Adipocyte (in vitro differentiated cells): ENCODE measurements around the gene KLHL25.
A peak's percentile ranks its signal among the peaks of the same experiment; 100 is the strongest.

ENCODE experiments used
- DNase-seq: peaks from one replicate; pipeline ENCODE4 v3.0.0-alpha.2; 2015; ENCODE audit warnings: low read depth
- H3K27me3 ChIP-seq: replicated peaks from 2 replicates; pipeline ENCODE4 v1.7.0; 2013; ENCODE audit warnings: mild to moderate bottlenecking, low read length, moderate library complexity; ENCODE audit not compliant: control insufficient read depth, insufficient read depth
- H3K36me3 ChIP-seq: 2 replicates; pipeline ENCODE4 v1.7.0; 2013; ENCODE audit warnings: low read length, mild to moderate bottlenecking, moderate library complexity; ENCODE audit not compliant: control insufficient read depth, insufficient read depth, severe bottlenecking
- H3K4me1 ChIP-seq: 2 replicates; pipeline ENCODE4 v1.7.0; 2013; ENCODE audit warnings: mild to moderate bottlenecking, low read length, moderate library complexity; ENCODE audit not compliant: control insufficient read depth, insufficient read depth
- H3K4me3 ChIP-seq: 2 replicates; pipeline ENCODE4 v1.7.0; 2013; ENCODE audit warnings: mild to moderate bottlenecking, low read length, moderate library complexity
- H3K9ac ChIP-seq: 2 replicates; pipeline ENCODE4 v1.7.0; 2013; ENCODE audit warnings: mild to moderate bottlenecking, low read length, moderate library complexity
- H3K9me3 ChIP-seq: 2 replicates; pipeline ENCODE4 v1.7.0; 2013; ENCODE audit warnings: mild to moderate bottlenecking, low read length, moderate library complexity; ENCODE audit not compliant: control insufficient read depth

The KLHL25 gene

GRCh38 chr15:85771781-85772445 lies 22.8 kb downstream of the KLHL25 start:
- peak overlapping the region; percentile 15 for H3K4me3 ChIP-seq
- peak; percentile 54 for DNase-seq
- H3K4me1 ChIP-seq, result peaks cover 39% of the 10 kb centered on the region
- peaks cover 15% of the 10 kb centered on the region for H3K36me3 ChIP-seq
- no peaks in the 10 kb centered on the region for H3K27me3 ChIP-seq
- peak overlapping the region; percentile 50 for H3K9ac ChIP-seq
- no peaks in the 10 kb centered on the region for H3K9me3 ChIP-seq

- Histone ChIP-seq H3K36me3 (peaks cover 15% of the 10 kb centered on the region), H3K4me3 (peak overlapping the region; percentile 15), H3K4me1 (peaks cover 37% of the 10 kb centered on the region), H3K9ac (peak overlapping the region; percentile 47), H3K9me3 (no peaks in the 10 kb centered on the region), H3K27me3 (no peaks in the 10 kb centered on the region)
- DNase-seq, result no peak
These were observed 23.5 kb downstream of the KLHL25 start for GRCh38 chr15:85771271-85771670.

- Histone ChIP-seq H3K27me3 (no peaks in the 10 kb centered on the region), H3K9ac (no peak overlapping the region), H3K9me3 (no peaks in the 10 kb centered on the region), H3K36me3 (peaks cover 15% of the 10 kb centered on the region), H3K4me1 (peaks cover 41% of the 10 kb centered on the region), H3K4me3 (no peak overlapping the region)
- no peak for DNase-seq
These were observed 24.4 kb downstream of the KLHL25 start for GRCh38 chr15:85770096-85771041.

GRCh38 chr15:85769182-85769900 lies 25.4 kb downstream of the KLHL25 start:
- Histone ChIP-seq H3K9ac (no peak overlapping the region), H3K27me3 (no peaks in the 10 kb centered on the region), H3K36me3 (peaks cover 15% of the 10 kb centered on the region), H3K4me3 (no peak overlapping the region), H3K4me1 (peaks cover 44% of the 10 kb centered on the region), H3K9me3 (no peaks in the 10 kb centered on the region)
- DNase-seq, result no peak

- H3K9me3 ChIP-seq, result no peaks in the 10 kb centered on the region
- no peaks in the 10 kb centered on the region for H3K27me3 ChIP-seq
- H3K4me3 ChIP-seq, result no peak overlapping the region
- H3K36me3 ChIP-seq, result peaks cover 16% of the 10 kb centered on the region
- peaks cover 50% of the 10 kb centered on the region for H3K4me1 ChIP-seq
- H3K9ac ChIP-seq, result no peak overlapping the region
- no peak for DNase-seq
These were observed 26.0 kb downstream of the KLHL25 start for GRCh38 chr15:85768595-85769168.

- H3K9me3 ChIP-seq, result no peaks in the 10 kb centered on the region
- no peak overlapping the region for H3K4me3 ChIP-seq
- peaks cover 23% of the 10 kb centered on the region for H3K36me3 ChIP-seq
- H3K27me3 ChIP-seq, result no peaks in the 10 kb centered on the region
- H3K9ac ChIP-seq, result no peak overlapping the region
- no peak for DNase-seq
- peaks cover 56% of the 10 kb centered on the region for H3K4me1 ChIP-seq
These were observed 26.8 kb downstream of the KLHL25 start for GRCh38 chr15:85767785-85768529.

GRCh38 chr15:85766001-85766831 lies 28.5 kb downstream of the KLHL25 start:
- Histone ChIP-seq H3K9me3 (no peaks in the 10 kb centered on the region), H3K9ac (peak overlapping the region; percentile 11), H3K4me3 (no peak overlapping the region), H3K27me3 (no peaks in the 10 kb centered on the region), H3K4me1 (peaks cover 48% of the 10 kb centered on the region), H3K36me3 (peaks cover 31% of the 10 kb centered on the region)
- no peak for DNase-seq

GRCh38 chr15:85764649-85765277 lies 30.0 kb downstream of the KLHL25 start:
- Histone ChIP-seq H3K9ac (no peak overlapping the region), H3K27me3 (no peaks in the 10 kb centered on the region), H3K4me1 (peaks cover 33% of the 10 kb centered on the region), H3K36me3 (peaks cover 46% of the 10 kb centered on the region), H3K4me3 (no peak overlapping the region), H3K9me3 (no peaks in the 10 kb centered on the region)
- peak; percentile 43 for DNase-seq

GRCh38 chr15:85763673-85764633 lies 30.8 kb downstream of the KLHL25 start:
- Histone ChIP-seq H3K4me3 (no peak overlapping the region), H3K27me3 (no peaks in the 10 kb centered on the region), H3K4me1 (peaks cover 31% of the 10 kb centered on the region), H3K9me3 (no peaks in the 10 kb centered on the region), H3K9ac (peak overlapping the region; percentile 15), H3K36me3 (peaks cover 46% of the 10 kb centered on the region)
- no peak for DNase-seq
